ENCODE data around the gene CLMN. TPM values are rescaled to one million over a fixed set of nuclear protein-coding genes. Genes with fewer than 3 reads are reported as not detected.
"Not testable (repeated sequence)": the region's sequence is repeated elsewhere in the genome, so short reads cannot be mapped to it uniquely, and the experiment has no call there.

CLMN gene
- total RNA-seq, 1 donor from 2014 or later: 19.6 TPM

DNA sequence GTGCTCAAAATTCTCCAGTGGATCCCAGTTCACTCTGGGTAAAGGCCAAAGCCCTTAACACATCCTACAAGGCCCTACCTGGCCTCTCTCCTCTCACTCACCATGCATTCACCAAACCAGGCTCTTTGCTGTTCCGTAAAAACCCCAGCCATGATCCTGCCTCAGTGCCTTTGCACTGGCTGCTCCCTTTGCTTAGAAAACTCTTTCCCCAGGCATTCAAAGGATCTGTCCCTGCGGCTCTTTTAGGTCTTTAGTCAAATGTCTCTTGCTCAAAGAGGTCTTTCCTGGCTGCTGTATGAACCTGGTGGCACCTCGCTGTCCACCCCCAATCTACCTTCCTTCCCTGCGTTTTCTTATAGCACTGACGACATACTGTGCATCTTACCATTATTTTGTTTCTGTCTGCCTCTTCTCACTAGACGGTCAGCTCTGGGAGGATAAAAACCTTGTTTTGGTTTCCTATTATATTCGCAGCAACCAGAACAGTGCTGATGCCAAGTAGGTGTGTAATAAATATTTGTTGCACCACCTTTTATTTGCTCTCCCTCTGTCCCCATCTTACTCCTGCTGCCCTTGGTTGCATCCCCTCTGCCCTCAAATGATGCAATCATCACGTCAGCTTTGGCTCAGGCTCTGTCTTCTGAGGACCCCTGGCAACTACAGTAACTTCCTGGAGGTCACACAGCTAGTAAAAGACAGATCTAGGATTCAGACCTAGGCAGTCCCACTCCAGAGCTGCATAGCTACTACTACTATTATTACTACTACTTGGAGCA, 138.6 kb downstream of the CLMN start:
- no peak overlapping the region for H3K4me3 ChIP-seq
- TF ChIP-seq CTCF (IDR thresholded peaks at IDR 0.05): no peak
- no peak for TF ChIP-seq POLR2A (IDR thresholded peaks at IDR 0.05)
- no peak for TF ChIP-seq POLR2AphosphoS5 (IDR thresholded peaks at IDR 0.05; ENCODE audit: insufficient read depth in 1 of 2, low read depth in 1 of 2)
- H3K27ac ChIP-seq: no peak overlapping the region
- peaks cover 21% of the 10 kb centered on the region for H3K4me1 ChIP-seq
- H3K36me3 ChIP-seq: no peaks in the 10 kb centered on the region
- no peak for DNase-seq (ENCODE audit: extremely low spot score in 2 of 2)
- intact Hi-C loops (cut with DNase I): no loop called here
- H3K9me3 ChIP-seq: no peaks in the 10 kb centered on the region
- H3K27me3 ChIP-seq: no peaks in the 10 kb centered on the region

DNA sequence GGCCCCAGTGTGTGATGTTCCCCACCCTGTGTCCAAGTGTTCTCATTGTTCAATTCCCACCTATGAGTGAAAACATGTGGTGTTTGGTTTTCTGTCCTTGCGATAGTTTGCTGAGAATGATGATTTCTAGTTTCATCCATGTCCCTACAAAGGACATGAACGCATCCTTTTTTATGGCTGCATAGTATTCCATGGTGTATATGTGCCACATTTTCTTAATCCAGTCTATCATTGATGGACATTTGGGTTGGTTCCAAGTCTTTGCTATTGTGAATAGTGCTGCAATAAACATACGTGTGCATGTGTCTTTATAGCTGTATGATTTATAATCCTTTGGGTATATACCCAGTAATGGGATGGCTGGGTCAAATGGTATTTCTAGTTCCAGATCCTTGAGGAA, 144.0 kb downstream of the CLMN start:
- H3K36me3 ChIP-seq; DNase-seq (ENCODE audit: extremely low spot score in 2 of 2); H3K4me1 ChIP-seq; intact Hi-C loops (cut with DNase I); H3K27me3 ChIP-seq; H3K27ac ChIP-seq; H3K4me3 ChIP-seq; H3K9me3 ChIP-seq: not testable (repeated sequence)

DNA sequence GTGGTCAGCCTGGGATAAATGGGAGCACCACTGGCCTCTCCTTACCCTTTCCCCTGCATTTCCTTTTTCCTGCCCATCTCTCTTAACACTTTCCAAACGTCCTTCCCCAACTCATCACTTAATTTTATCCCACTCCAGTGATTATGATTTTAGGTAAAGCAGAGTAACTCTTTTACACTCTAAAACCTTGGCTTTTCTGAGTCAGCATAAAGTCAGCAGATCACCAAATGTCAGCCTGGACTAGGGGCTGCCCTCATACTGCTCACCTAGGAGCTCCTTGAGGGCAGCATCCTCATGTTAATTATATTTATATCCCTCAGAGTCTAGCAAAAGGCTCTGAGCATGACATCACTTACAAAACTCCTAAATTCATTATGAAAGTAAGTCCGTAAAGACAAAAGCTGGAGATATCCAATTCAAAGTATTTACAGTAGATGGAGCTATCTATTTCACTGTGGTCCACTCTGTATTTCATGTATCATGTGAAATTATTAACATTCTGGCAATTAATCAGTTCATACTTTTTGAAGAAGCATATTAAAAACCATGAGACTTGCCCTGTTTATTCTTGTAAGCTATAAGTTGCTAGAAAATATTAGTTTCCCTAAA, 145.4 kb downstream of the CLMN start:
- Histone ChIP-seq H3K36me3 (no peaks in the 10 kb centered on the region), H3K4me1 (no peaks in the 10 kb centered on the region), H3K9me3 (no peaks in the 10 kb centered on the region), H3K4me3 (no peak overlapping the region), H3K27me3 (no peaks in the 10 kb centered on the region), H3K27ac (no peak overlapping the region)
- no peak for DNase-seq (ENCODE audit: extremely low spot score in 2 of 2)
- intact Hi-C loops (cut with DNase I): no loop called here
- TF ChIP-seq POLR2AphosphoS5 (IDR thresholded peaks at IDR 0.05; ENCODE audit: insufficient read depth in 1 of 2, low read depth in 1 of 2) (no peak), CTCF (IDR thresholded peaks at IDR 0.05) (no peak), POLR2A (IDR thresholded peaks at IDR 0.05) (no peak)

DNA sequence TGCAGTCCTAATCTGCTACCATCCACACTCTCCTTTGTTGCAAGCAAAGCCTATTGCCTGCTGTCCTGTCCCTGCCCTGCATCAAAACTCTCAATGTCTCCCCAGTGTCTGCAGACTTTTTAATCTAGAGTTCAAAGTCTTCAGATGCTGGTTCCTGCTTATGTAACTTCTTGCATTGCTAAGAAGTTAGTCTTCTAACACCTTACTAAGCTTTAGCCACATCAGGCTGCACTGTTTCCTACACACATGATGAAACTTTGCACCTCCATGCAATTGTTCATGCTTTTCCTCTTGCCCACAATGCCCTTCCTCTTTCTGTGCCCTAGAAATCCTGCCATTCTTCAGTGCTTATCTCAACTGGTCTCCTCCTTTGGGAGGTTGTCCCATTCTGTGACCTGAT, 146.2 kb downstream of the CLMN start:
- intact Hi-C loops (cut with DNase I): no loop called here
- Histone ChIP-seq H3K9me3 (no peaks in the 10 kb centered on the region), H3K4me1 (no peaks in the 10 kb centered on the region), H3K36me3 (no peaks in the 10 kb centered on the region), H3K27me3 (no peaks in the 10 kb centered on the region), H3K27ac (no peak overlapping the region), H3K4me3 (no peak overlapping the region)
- no peak for TF ChIP-seq POLR2AphosphoS5 (IDR thresholded peaks at IDR 0.05; ENCODE audit: insufficient read depth in 1 of 2, low read depth in 1 of 2)
- no peak for TF ChIP-seq CTCF (IDR thresholded peaks at IDR 0.05)
- no peak for TF ChIP-seq POLR2A (IDR thresholded peaks at IDR 0.05)
- DNase-seq (ENCODE audit: extremely low spot score in 2 of 2): no peak

- H3K27me3 ChIP-seq: no peaks in the 10 kb centered on the region
- TF ChIP-seq POLR2AphosphoS5 (IDR thresholded peaks at IDR 0.05; ENCODE audit: insufficient read depth in 1 of 2, low read depth in 1 of 2): no peak
- TF ChIP-seq CTCF (IDR thresholded peaks at IDR 0.05): no peak
- TF ChIP-seq POLR2A (IDR thresholded peaks at IDR 0.05): no peak
- no peaks in the 10 kb centered on the region for H3K9me3 ChIP-seq
- no peaks in the 10 kb centered on the region for H3K4me1 ChIP-seq
- intact Hi-C loops (cut with DNase I): no loop called here
- no peak overlapping the region for H3K27ac ChIP-seq
- no peak for DNase-seq (ENCODE audit: extremely low spot score in 2 of 2)
- no peaks in the 10 kb centered on the region for H3K36me3 ChIP-seq
- H3K4me3 ChIP-seq: no peak overlapping the region
Observed at GRCh38 chr14:95167177-95167576, 152.5 kb downstream of the CLMN start.

All from vagina (tissue), 2 donors.